DND-41 (cell line): ENCODE data around the gene HSPG2.

Experiments
- ATAC-seq: fragments of 200-7000 bp; cut with Tn5 transposase; 3 replicates; pipeline ENCODE4 v1.9.1; 2021; ENCODE audit warnings: low read depth; ENCODE audit not compliant: insufficient read depth
- DNase-seq: peaks from one replicate; pipeline ENCODE4 v3.0.0-alpha.2; 2020
- H2AFZ ChIP-seq: 2 replicates; pipeline ENCODE4 v1.6.0; 2012; ENCODE audit warnings: low read depth, low read length
- H3K27ac ChIP-seq: 2 replicates; pipeline ENCODE4 v1.5.1; 2012; ENCODE audit warnings: low read length, inconsistent platforms
- H3K27me3 ChIP-seq: fragments of 200-600 bp; sonication (generic); 2 replicates; pipeline ENCODE4 v1.6.0; 2012; ENCODE audit warnings: low read length, mild to moderate bottlenecking, inconsistent platforms; ENCODE audit not compliant: insufficient read depth, poor library complexity
- H3K36me3 ChIP-seq: 2 replicates; pipeline ENCODE4 v1.5.1; 2012; ENCODE audit warnings: low read length, inconsistent platforms; ENCODE audit not compliant: insufficient read depth
- H3K4me1 ChIP-seq: 2 replicates; pipeline ENCODE4 v1.5.1; 2012; ENCODE audit warnings: mild to moderate bottlenecking, low read length; ENCODE audit not compliant: insufficient read depth
- H3K4me2 ChIP-seq: 2 replicates; pipeline ENCODE4 v1.6.0; 2012; ENCODE audit warnings: mild to moderate bottlenecking, moderate library complexity, low read length, inconsistent platforms; ENCODE audit not compliant: insufficient read depth
- H3K4me3 ChIP-seq, 2 experiments: fragments of 200-600 bp in 1 of 2; shearing (Covaris generic) in 1 of 2; 2 replicates each; pipeline ENCODE4 v1.5.1; 2012 to 2016; ENCODE audit warnings: inconsistent platforms in 2 of 2, low read length in 2 of 2, mild to moderate bottlenecking in 2 of 2, low read depth in 1 of 2, moderate library complexity in 1 of 2
- H3K79me2 ChIP-seq: 2 replicates; pipeline ENCODE4 v1.6.0; 2012; ENCODE audit warnings: low read length, inconsistent platforms; ENCODE audit not compliant: insufficient read depth
- H3K9ac ChIP-seq: 2 replicates; pipeline ENCODE4 v1.6.0; 2012; ENCODE audit warnings: low read depth, mild to moderate bottlenecking, inconsistent platforms, low read length, moderate library complexity
- H3K9me3 ChIP-seq: 2 replicates; pipeline ENCODE4 v1.5.1; 2012; ENCODE audit warnings: low read length, moderate library complexity, mild to moderate bottlenecking, inconsistent platforms; ENCODE audit not compliant: insufficient read depth, severe bottlenecking
- H4K20me1 ChIP-seq: 2 replicates; pipeline ENCODE4 v1.6.0; 2012; ENCODE audit warnings: low read length; ENCODE audit not compliant: insufficient read depth
- CTCF ChIP-seq: IDR thresholded peaks from 2 replicates; pipeline ENCODE4 v1.5.1; 2012; ENCODE audit warnings: borderline replicate concordance, low read length, moderate library complexity, mild to moderate bottlenecking; ENCODE audit not compliant: poor library complexity, severe bottlenecking; ENCODE audit errors: extremely low read depth
- EZH2 ChIP-seq: IDR thresholded peaks from 3 replicates; pipeline ENCODE4 v1.6.1; 2012; ENCODE audit warnings: borderline replicate concordance, low read depth, mild to moderate bottlenecking, moderate library complexity, low read length, inconsistent platforms; ENCODE audit not compliant: severe bottlenecking

The HSPG2 gene

GRCh38 chr1:21825393-21825792 lies 111.7 kb downstream of the HSPG2 start:
- H4K20me1 ChIP-seq = no peaks in the 10 kb centered on the region; the same call in 1 of the 2 replicates
- H3K27ac ChIP-seq = no peak overlapping the region
- TF ChIP-seq CTCF = no peak
- no peak for TF ChIP-seq EZH2
- no peak overlapping the region for H3K9ac ChIP-seq
- no peaks in the 10 kb centered on the region for H3K9me3 ChIP-seq
- no peak overlapping the region for H3K4me3 ChIP-seq
- no peaks in the 10 kb centered on the region for H3K79me2 ChIP-seq
- no peak overlapping the region for H3K4me2 ChIP-seq
- no peaks in the 10 kb centered on the region for H3K4me1 ChIP-seq
- DNase-seq (no peak), ATAC-seq (no peak)
- H3K36me3 ChIP-seq = no peaks in the 10 kb centered on the region
- H2AFZ ChIP-seq = no peak overlapping the region
- no peaks in the 10 kb centered on the region for H3K27me3 ChIP-seq

GRCh38 chr1:21824926-21825325 lies 112.2 kb downstream of the HSPG2 start:
- H3K79me2 ChIP-seq = no peaks in the 10 kb centered on the region
- H3K36me3 ChIP-seq = no peaks in the 10 kb centered on the region

GRCh38 chr1:21823980-21824702 lies 113.0 kb downstream of the HSPG2 start:
- H3K4me1 ChIP-seq = no peaks in the 10 kb centered on the region
- no peaks in the 10 kb centered on the region for H3K9me3 ChIP-seq
- TF ChIP-seq EZH2 (no peak), CTCF (no peak)
- H3K27ac ChIP-seq = no peak overlapping the region
- no peak overlapping the region for H3K4me2 ChIP-seq
- no peak overlapping the region for H3K9ac ChIP-seq
- H3K79me2 ChIP-seq = no peaks in the 10 kb centered on the region
- H3K4me3 ChIP-seq = no peak overlapping the region
- DNase-seq (no peak), ATAC-seq (no peak)
- no peaks in the 10 kb centered on the region for H3K27me3 ChIP-seq
- H4K20me1 ChIP-seq = no peaks in the 10 kb centered on the region; the same call in 1 of the 2 replicates
- H3K36me3 ChIP-seq = no peaks in the 10 kb centered on the region
- H2AFZ ChIP-seq = no peak overlapping the region

More at GRCh38 chr1:21824926-21825325, 112.2 kb downstream of the HSPG2 start:
- Histone ChIP-seq H4K20me1 (no peaks in the 10 kb centered on the region; the same call in 1 of the 2 replicates), H3K4me3 (no peak overlapping the region), H3K27me3 (no peaks in the 10 kb centered on the region), H3K9ac (no peak overlapping the region), H3K4me2 (no peak overlapping the region), H3K9me3 (no peaks in the 10 kb centered on the region), H3K4me1 (no peaks in the 10 kb centered on the region), H3K27ac (no peak overlapping the region), H2AFZ (no peak overlapping the region)
- ATAC-seq (no peak), DNase-seq (no peak)
- TF ChIP-seq CTCF (no peak), EZH2 (no peak)
